NCI-H524 treated with DMSO at 0.1 percent for 48 hours (cell line): ENCODE data around the gene HTD2.

ENCODE experiments used
- DNase-seq: peaks from one replicate; lab custom pipeline; 2025; lab: John Stamatoyannopoulos, UW

HTD2 gene

GRCh38 chr3:58292866-58293265, 13.5 kb upstream of the HTD2 start:
- DNase-seq, result no peak

GRCh38 chr3:58293516-58293915, 12.8 kb upstream of the HTD2 start:
- no peak for DNase-seq

- DNase-seq, result no peak
These were observed 10.1 kb upstream of the HTD2 start for GRCh38 chr3:58296269-58296668.

- DNase-seq, result no peak
These were observed 9.5 kb upstream of the HTD2 start for GRCh38 chr3:58296843-58297242.

- no peak for DNase-seq
These were observed 8.1 kb upstream of the HTD2 start for GRCh38 chr3:58298190-58298589.

GRCh38 chr3:58299075-58299474, 7.2 kb upstream of the HTD2 start:
- DNase-seq, result no peak

- no peak for DNase-seq
These were observed 6.3 kb upstream of the HTD2 start for GRCh38 chr3:58299839-58300516.

- no peak for DNase-seq
These were observed 1.4 kb downstream of the HTD2 start for GRCh38 chr3:58307639-58308215.

GRCh38 chr3:58308728-58309127, 2.4 kb downstream of the HTD2 start:
- DNase-seq, result no peak

GRCh38 chr3:58317811-58318210, 11.5 kb downstream of the HTD2 start:
- no peak for DNase-seq

GRCh38 chr3:58321791-58322190, 15.5 kb downstream of the HTD2 start:
- DNase-seq, result no peak

GRCh38 chr3:58322793-58323192, 16.5 kb downstream of the HTD2 start:
- DNase-seq, result no peak

- no peak for DNase-seq
These were observed 17.4 kb downstream of the HTD2 start for GRCh38 chr3:58323529-58324390.

GRCh38 chr3:58324391-58325390, 18.4 kb downstream of the HTD2 start:
- no peak for DNase-seq

GRCh38 chr3:58325525-58325992, 19.2 kb downstream of the HTD2 start:
- no peak for DNase-seq

GRCh38 chr3:58326267-58326900, 20.1 kb downstream of the HTD2 start:
- no peak for DNase-seq

GRCh38 chr3:58329150-58329921, 23.0 kb downstream of the HTD2 start:
- no peak for DNase-seq

GRCh38 chr3:58329922-58330413, 23.6 kb downstream of the HTD2 start:
- no peak for DNase-seq

GRCh38 chr3:58331593-58332152, 25.4 kb downstream of the HTD2 start:
- DNase-seq, result no peak
